A549 (cell line): ENCODE data around the gene TFR2. TPM values are rescaled to one million over a fixed set of nuclear protein-coding genes. Genes with fewer than 3 reads are reported as not detected.
A peak's percentile ranks its signal among the peaks of the same experiment; 100 is the strongest.

ENCODE experiments used
- ATAC-seq, 2 experiments: fragments of 200-7000 bp in 1 of 2; fragments of >200 bp in 1 of 2; cut with Nextera tagmentation in 1 of 2; cut with Tn5 transposase in 1 of 2; 3 replicates each; pipeline versions ENCODE4 v1.8.0 to v1.9.1; 2018 to 2020; ENCODE audit warnings: mild to moderate bottlenecking in 1 of 2, moderate library complexity in 1 of 2
- CTCF ChIA-PET: fragments of 300-600 bp; sonication (Branson Sonifier 250); formaldehyde crosslinking; extraction: SDS; loops from one replicate; lab custom pipeline; 2021; ENCODE audit warnings: antibody characterized with exemption, inconsistent platforms; lab: Yijun Ruan, JAX
- POLR2A ChIA-PET: fragments of 350-600 bp; formaldehyde crosslinking; extraction: SDS; loops from one replicate; lab custom pipeline; 2021; ENCODE audit warnings: antibody characterized with exemption, inconsistent platforms; lab: Yijun Ruan, JAX
- DNase-seq, 2 experiments: peaks; one replicate each; pipeline versions ENCODE4 v3.0.0 to v3.0.0-alpha.2; 2011 to 2016; ENCODE audit warnings: low read depth in 1 of 2, low spot score in 1 of 2
- FAIRE-seq: peaks from 2 replicates; lab custom pipeline; 2011; peaks lifted over from hg19 to GRCh38; lab: Jason Lieb, UNC
- H3K27ac ChIP-seq, 2 experiments: fragments of >200 bp; sonication (Bioruptor Twin); formaldehyde crosslinking; 3 replicates each; pipeline ENCODE4 v1.5.1; 2016 to 2017
- H3K4me1 ChIP-seq: fragments of >200 bp; sonication (Bioruptor Twin); formaldehyde crosslinking; 3 replicates; pipeline ENCODE4 v1.6.1; 2016
- H3K4me2 ChIP-seq: fragments of >200 bp; sonication (Bioruptor Twin); formaldehyde crosslinking; 3 replicates; pipeline ENCODE4 v1.6.1; 2016
- H3K4me3 ChIP-seq: fragments of >200 bp; sonication (Bioruptor Twin); formaldehyde crosslinking; 3 replicates; pipeline ENCODE4 v1.5.1; 2016
- H3K9me3 ChIP-seq: fragments of >200 bp; sonication (Bioruptor Twin); formaldehyde crosslinking; 3 replicates; pipeline ENCODE4 v1.6.1; 2016
- BHLHE40 ChIP-seq: IDR thresholded peaks from 2 replicates; pipeline ENCODE4 v1.6.1; 2012; ENCODE audit warnings: low read depth, low read length, inconsistent platforms
- EHF ChIP-seq: fragments of 250-450 bp; sonication (Bioruptor Pico); IDR thresholded peaks from 2 replicates; pipeline ENCODE4 v1.5.0; 2020; ENCODE audit warnings: mild to moderate bottlenecking
- EHMT2 ChIP-seq: fragments of 200-600 bp; sonication (generic); IDR thresholded peaks from 2 replicates; pipeline ENCODE4 v1.6.1; 2016; ENCODE audit warnings: antibody characterized with exemption, low read depth, mild to moderate bottlenecking, moderate library complexity
- EP300 ChIP-seq, 2 experiments: fragments of >200 bp; sonication (Bioruptor Twin); formaldehyde crosslinking; IDR thresholded peaks; 2 replicates in 1 of 2; 3 replicates in 1 of 2; pipeline ENCODE4 v1.6.1; 2016 to 2017
- JUNB ChIP-seq: fragments of >200 bp; sonication (Bioruptor Twin); formaldehyde crosslinking; IDR thresholded peaks from 2 replicates; pipeline ENCODE4 v1.6.1; 2016
- MAFK ChIP-seq: fragments of 450-650 bp; IDR thresholded peaks from 2 replicates; pipeline ENCODE4 v1.6.1; 2014; ENCODE audit not compliant: partially characterized antibody
- NFE2L2 ChIP-seq: fragments of 150-350 bp; conservative IDR thresholded peaks from 2 replicates; pipeline ENCODE4 v1.6.1; 2014; ENCODE audit warnings: low read length
- NR3C1 ChIP-seq: fragments of >200 bp; sonication (Bioruptor Twin); formaldehyde crosslinking; IDR thresholded peaks from 3 replicates; pipeline ENCODE4 v1.6.1; 2017
- TFCP2L1 ChIP-seq: fragments of 250-450 bp; sonication (Bioruptor Pico); IDR thresholded peaks from 2 replicates; pipeline ENCODE4 v1.5.0; 2021; ENCODE audit warnings: mild to moderate bottlenecking
- TP53 ChIP-seq: fragments of 250-450 bp; sonication (Bioruptor Pico); IDR thresholded peaks from 2 replicates; pipeline ENCODE4 v1.5.0; 2021; ENCODE audit warnings: mild to moderate bottlenecking, moderate library complexity
- WGBS: methylation state at CpG from one replicate; pipeline ENCODE4 v1.1.6; 2017; ENCODE audit errors: missing lambda C conversion rate; 5-methylcytosine and 5-hydroxymethylcytosine counted together
- polyA plus RNA-seq, 4 experiments: library from polyadenylated mRNA; depleted of rRNA in 3 of 4; stranded (reverse); fragments of >200 nt; fragmentation: RNase III in 1 of 4; extraction: RNeasy Plus Mini Kit Qiagen cat#74134 plus additional on column Dnase treatment in 1 of 4; gene quantifications; 2 replicates in 3 of 4; 3 replicates in 1 of 4; pipeline ENCODE4 v1.2.3, GENCODE V29; 2011 to 2017
- TF ChIP-seq, protein P1 (sequence below): fragments of >200 bp; sonication (Bioruptor Twin); formaldehyde crosslinking; IDR thresholded peaks from 3 replicates; pipeline ENCODE4 v1.5.1; 2016
- TF ChIP-seq, protein P2 (sequence below): fragments of 250-450 bp; sonication (Bioruptor Pico); IDR thresholded peaks from 2 replicates; pipeline ENCODE4 v1.5.0; 2021; ENCODE audit warnings: mild to moderate bottlenecking, moderate library complexity, borderline replicate concordance
- TF ChIP-seq, protein P3 (sequence below): fragments of 200-600 bp; sonication (generic); IDR thresholded peaks from 2 replicates; pipeline ENCODE4 v1.6.1; 2016; ENCODE audit warnings: antibody characterized with exemption, mild to moderate bottlenecking, moderate library complexity

Gene TFR2
- polyA plus RNA-seq, 2 of the 4 experiments (the other 2 are of a cell fraction): 1.1 to 2.5 TPM

DNA sequence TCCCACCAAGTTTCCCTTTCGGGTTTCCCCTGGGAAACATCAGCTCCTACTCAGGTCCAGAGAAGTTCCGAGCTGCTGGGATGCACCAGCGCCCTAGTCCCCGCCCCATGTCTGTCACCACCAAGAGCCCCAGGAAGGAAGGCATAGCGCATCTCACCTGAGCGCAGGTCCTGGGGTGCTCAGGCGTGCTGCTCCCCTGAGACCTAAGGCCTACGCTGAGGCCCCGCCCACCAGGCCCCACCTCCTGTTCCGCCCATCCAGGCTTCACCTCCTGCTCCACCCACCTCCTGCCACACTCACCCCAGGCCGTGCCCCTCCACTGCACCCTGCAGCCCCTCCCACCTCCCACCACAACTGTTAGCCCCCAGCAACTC, 1.2 kb upstream of the TFR2 start:
- no peak for FAIRE-seq
- POLR2A ChIA-PET: interaction anchor here (1.0 kb wide), 1 partner anchor 11 kb away, joined by 5 read pairs; no protein-coding TSS in a partner anchor

DNA sequence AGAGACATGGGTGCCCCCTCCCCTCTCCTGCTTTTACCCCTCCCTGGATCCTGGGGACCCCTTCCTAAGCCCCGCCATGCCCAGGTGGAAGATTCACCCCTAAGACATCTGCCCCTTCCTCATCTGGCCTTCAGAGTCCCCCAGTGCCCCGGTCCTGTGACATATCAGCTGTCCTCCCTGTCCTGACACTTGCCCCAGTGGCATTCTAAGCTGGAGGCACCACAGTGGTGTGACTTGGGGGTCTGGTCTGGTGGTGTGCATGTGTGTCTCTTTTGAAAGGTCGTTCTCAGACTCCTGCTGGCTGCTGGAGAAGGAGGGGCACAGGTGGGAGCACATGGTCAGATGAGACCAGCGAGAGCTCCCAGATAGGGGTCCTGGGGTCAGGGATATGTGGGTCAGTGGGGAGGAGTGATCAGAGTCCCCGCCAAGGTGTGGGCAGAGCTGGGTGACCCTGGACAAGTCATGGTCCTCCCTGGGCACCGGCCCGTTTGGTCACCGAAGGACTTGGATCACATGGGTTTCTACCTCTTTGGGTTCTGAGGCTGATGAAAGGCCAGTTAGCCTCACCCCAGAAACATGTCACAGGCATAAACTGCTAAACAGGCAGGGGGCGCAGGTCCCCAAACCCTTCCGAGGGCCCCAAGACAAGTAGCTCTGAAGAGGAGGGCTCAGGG, 645 bp upstream of the TFR2 start:
- ChIA-PET CTCF (interaction anchor here (0.6 to 4.4 kb wide), 3 partner anchors 8 to 63 kb away, joined by 3 to 39 read pairs (median 3); no protein-coding TSS in a partner anchor), POLR2A (interaction anchor here (1.0 kb wide), 1 partner anchor 11 kb away, joined by 5 read pairs; no protein-coding TSS in a partner anchor)
- WGBS: 79% methylated on average over 9 of the region's 10 CpGs
- TF ChIP-seq BHLHE40: no peak
- TF ChIP-seq TFCP2L1 (CRISPR knock-in tag): no peak
- no peak for TF ChIP-seq EHMT2
- no peak for TF ChIP-seq MAFK
- TF ChIP-seq EHF (CRISPR knock-in tag): no peak
- TF ChIP-seq, protein P1, sequence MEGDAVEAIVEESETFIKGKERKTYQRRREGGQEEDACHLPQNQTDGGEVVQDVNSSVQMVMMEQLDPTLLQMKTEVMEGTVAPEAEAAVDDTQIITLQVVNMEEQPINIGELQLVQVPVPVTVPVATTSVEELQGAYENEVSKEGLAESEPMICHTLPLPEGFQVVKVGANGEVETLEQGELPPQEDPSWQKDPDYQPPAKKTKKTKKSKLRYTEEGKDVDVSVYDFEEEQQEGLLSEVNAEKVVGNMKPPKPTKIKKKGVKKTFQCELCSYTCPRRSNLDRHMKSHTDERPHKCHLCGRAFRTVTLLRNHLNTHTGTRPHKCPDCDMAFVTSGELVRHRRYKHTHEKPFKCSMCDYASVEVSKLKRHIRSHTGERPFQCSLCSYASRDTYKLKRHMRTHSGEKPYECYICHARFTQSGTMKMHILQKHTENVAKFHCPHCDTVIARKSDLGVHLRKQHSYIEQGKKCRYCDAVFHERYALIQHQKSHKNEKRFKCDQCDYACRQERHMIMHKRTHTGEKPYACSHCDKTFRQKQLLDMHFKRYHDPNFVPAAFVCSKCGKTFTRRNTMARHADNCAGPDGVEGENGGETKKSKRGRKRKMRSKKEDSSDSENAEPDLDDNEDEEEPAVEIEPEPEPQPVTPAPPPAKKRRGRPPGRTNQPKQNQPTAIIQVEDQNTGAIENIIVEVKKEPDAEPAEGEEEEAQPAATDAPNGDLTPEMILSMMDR: no peak
- TF ChIP-seq NFE2L2: no peak
- TF ChIP-seq, protein P2, sequence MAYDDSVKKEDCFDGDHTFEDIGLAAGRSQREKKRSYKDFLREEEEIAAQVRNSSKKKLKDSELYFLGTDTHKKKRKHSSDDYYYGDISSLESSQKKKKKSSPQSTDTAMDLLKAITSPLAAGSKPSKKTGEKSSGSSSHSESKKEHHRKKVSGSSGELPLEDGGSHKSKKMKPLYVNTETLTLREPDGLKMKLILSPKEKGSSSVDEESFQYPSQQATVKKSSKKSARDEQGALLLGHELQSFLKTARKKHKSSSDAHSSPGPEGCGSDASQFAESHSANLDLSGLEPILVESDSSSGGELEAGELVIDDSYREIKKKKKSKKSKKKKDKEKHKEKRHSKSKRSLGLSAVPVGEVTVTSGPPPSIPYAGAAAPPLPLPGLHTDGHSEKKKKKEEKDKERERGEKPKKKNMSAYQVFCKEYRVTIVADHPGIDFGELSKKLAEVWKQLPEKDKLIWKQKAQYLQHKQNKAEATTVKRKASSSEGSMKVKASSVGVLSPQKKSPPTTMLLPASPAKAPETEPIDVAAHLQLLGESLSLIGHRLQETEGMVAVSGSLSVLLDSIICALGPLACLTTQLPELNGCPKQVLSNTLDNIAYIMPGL: no peak
- Histone ChIP-seq H3K4me2 (no peak overlapping the region), H3K4me1 (no peaks in the 10 kb centered on the region), H3K27ac (no peak overlapping the region), H3K9me3 (no peaks in the 10 kb centered on the region), H3K4me3 (no peak overlapping the region)
- DNase-seq (no peak), ATAC-seq (no peak), FAIRE-seq (no peak)

More for the DNA sequence above, 1.2 kb upstream of the TFR2 start:
- no peak for TF ChIP-seq JUNB
- TF ChIP-seq, protein P3, sequence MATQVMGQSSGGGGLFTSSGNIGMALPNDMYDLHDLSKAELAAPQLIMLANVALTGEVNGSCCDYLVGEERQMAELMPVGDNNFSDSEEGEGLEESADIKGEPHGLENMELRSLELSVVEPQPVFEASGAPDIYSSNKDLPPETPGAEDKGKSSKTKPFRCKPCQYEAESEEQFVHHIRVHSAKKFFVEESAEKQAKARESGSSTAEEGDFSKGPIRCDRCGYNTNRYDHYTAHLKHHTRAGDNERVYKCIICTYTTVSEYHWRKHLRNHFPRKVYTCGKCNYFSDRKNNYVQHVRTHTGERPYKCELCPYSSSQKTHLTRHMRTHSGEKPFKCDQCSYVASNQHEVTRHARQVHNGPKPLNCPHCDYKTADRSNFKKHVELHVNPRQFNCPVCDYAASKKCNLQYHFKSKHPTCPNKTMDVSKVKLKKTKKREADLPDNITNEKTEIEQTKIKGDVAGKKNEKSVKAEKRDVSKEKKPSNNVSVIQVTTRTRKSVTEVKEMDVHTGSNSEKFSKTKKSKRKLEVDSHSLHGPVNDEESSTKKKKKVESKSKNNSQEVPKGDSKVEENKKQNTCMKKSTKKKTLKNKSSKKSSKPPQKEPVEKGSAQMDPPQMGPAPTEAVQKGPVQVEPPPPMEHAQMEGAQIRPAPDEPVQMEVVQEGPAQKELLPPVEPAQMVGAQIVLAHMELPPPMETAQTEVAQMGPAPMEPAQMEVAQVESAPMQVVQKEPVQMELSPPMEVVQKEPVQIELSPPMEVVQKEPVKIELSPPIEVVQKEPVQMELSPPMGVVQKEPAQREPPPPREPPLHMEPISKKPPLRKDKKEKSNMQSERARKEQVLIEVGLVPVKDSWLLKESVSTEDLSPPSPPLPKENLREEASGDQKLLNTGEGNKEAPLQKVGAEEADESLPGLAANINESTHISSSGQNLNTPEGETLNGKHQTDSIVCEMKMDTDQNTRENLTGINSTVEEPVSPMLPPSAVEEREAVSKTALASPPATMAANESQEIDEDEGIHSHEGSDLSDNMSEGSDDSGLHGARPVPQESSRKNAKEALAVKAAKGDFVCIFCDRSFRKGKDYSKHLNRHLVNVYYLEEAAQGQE: no peak
- TF ChIP-seq NR3C1: no peak
- no peak for TF ChIP-seq TP53 (CRISPR knock-in tag)
- no peak for TF ChIP-seq EP300 (IDR thresholded peaks at IDR 0.05)
- H3K4me3 ChIP-seq: no peak overlapping the region
- CTCF ChIA-PET: interaction anchor here (0.6 to 4.4 kb wide), 3 partner anchors 9 to 149 kb away, joined by 3 to 39 read pairs (median 4); no protein-coding TSS in a partner anchor
- no peak overlapping the region for H3K27ac ChIP-seq
- no peaks in the 10 kb centered on the region for H3K9me3 ChIP-seq
- 64% methylated on average over 6 of the region's 11 CpGs for WGBS
- H3K4me1 ChIP-seq: no peaks in the 10 kb centered on the region
- ATAC-seq: peak in 1 of 2 experiments; percentile 79; a peak in 3 of 6 replicates
- H3K4me2 ChIP-seq: no peak overlapping the region
- DNase-seq: peak in 1 of 2 experiments; percentile 42
